OCI-LY3 (cell line): ENCODE results near the gene FREM2.

Experiments used
- EZH2phosphoT487 ChIP-seq: fragments of 200-600 bp; shearing (Covaris generic); IDR thresholded peaks from 2 replicates; pipeline ENCODE4 v1.6.1; 2018; ENCODE audit warnings: antibody characterized with exemption, mixed run types, low read depth
- TF ChIP-seq, protein P1 (sequence below): fragments of 200-600, 300-600 bp; sonication (generic); IDR thresholded peaks from 2 replicates; pipeline ENCODE4 v1.5.1; 2014; ENCODE audit warnings: antibody characterized with exemption, low read length, low read depth

DNA sequence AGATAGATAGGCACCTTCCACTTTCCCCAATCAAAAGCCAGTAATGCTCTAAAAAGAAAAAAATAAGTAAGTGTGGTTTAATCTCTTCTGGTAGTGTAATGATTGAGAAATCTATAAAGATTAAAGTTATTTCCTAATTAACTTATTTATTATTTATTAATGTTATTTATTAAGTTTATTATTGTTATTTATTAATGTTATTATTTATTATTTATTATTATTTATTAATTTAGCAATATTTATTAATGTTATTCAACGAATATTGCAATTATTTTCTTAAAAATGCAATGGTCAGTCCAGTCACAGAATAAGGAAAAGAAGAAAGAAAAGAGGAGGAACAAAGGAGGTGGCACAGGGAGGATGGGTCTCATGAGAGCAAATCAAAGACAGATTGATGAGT, 100.7 kb downstream of the FREM2 start:
- TF ChIP-seq, protein P1, sequence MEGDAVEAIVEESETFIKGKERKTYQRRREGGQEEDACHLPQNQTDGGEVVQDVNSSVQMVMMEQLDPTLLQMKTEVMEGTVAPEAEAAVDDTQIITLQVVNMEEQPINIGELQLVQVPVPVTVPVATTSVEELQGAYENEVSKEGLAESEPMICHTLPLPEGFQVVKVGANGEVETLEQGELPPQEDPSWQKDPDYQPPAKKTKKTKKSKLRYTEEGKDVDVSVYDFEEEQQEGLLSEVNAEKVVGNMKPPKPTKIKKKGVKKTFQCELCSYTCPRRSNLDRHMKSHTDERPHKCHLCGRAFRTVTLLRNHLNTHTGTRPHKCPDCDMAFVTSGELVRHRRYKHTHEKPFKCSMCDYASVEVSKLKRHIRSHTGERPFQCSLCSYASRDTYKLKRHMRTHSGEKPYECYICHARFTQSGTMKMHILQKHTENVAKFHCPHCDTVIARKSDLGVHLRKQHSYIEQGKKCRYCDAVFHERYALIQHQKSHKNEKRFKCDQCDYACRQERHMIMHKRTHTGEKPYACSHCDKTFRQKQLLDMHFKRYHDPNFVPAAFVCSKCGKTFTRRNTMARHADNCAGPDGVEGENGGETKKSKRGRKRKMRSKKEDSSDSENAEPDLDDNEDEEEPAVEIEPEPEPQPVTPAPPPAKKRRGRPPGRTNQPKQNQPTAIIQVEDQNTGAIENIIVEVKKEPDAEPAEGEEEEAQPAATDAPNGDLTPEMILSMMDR, result no peak
- no peak for TF ChIP-seq EZH2phosphoT487
